OCI-LY3 (cell line): Measurements from ENCODE around the gene MFSD12.

Experiments used
- CTCF ChIP-seq: fragments of 200-600, 300-600 bp; sonication (generic); IDR thresholded peaks from 2 replicates; pipeline ENCODE4 v1.5.1; 2014; ENCODE audit warnings: antibody characterized with exemption, low read length, low read depth
- EZH2phosphoT487 ChIP-seq: fragments of 200-600 bp; shearing (Covaris generic); IDR thresholded peaks from 2 replicates; pipeline ENCODE4 v1.6.1; 2018; ENCODE audit warnings: antibody characterized with exemption, mixed run types, low read depth

- TF ChIP-seq CTCF (no peak), EZH2phosphoT487 (no peak)
Measured at GRCh38 chr19:3590991-3591659, 33.7 kb upstream of the MFSD12 start.
